ENCODE results near the gene LRP8. TPM values are rescaled to one million over a fixed set of nuclear protein-coding genes. Genes with fewer than 3 reads are reported as not detected.
A peak's percentile ranks its signal among the peaks of the same experiment; 100 is the strongest.

The LRP8 gene
- total and polyA plus RNA-seq, 2 of the 4 experiments (the other 2 are of a cell fraction): 12.0 to 12.1 TPM

GRCh38 chr1:53317646-53318539 lies 10.0 kb downstream of the LRP8 start (continued):
- TF ChIP-seq FOS (IDR thresholded peaks at IDR 0.05; ENCODE audit: low read depth, low read length): no peak

- no peak overlapping the region for H2AK5ac ChIP-seq (ENCODE audit: low read depth, low read length)
- no peak overlapping the region for H3K9ac ChIP-seq (ENCODE audit: low read depth, low read length)
- no peaks in the 10 kb centered on the region for H3K9me1 ChIP-seq (ENCODE audit: insufficient read depth, low read length)
- DNase-seq (no peak), ATAC-seq (ENCODE audit: low read depth) (peak; percentile 12; the same call in 1 of the 2 replicates)
- H3K27me3 ChIP-seq (ENCODE audit: control insufficient read depth, insufficient read depth, low read length): no peaks in the 10 kb centered on the region
- H3K18ac ChIP-seq (ENCODE audit: low read depth, low read length): no peak overlapping the region
- ChIA-PET POLR2A (ENCODE audit: unreplicated experiment) (no interaction called here), CTCF (interaction anchor here (0.6 kb wide), 1 partner anchor 871 kb away, joined by 3 read pairs; no protein-coding TSS in a partner anchor)
- H3K4me1 ChIP-seq (ENCODE audit: control insufficient read depth, insufficient read depth, low read length): peaks cover 4% of the 10 kb centered on the region; the same call in 1 of the 2 replicates
- TF ChIP-seq MAZ (IDR thresholded peaks at IDR 0.05; ENCODE audit: borderline replicate concordance, low read depth, low read length) (no peak), POLR2A (IDR thresholded peaks at IDR 0.05; ENCODE audit: low read depth, low read length) (no peak), BHLHE40 (IDR thresholded peaks at IDR 0.05; ENCODE audit: low read depth, low read length) (no peak), SMC3 (IDR thresholded peaks at IDR 0.05; ENCODE audit: low read depth, low read length) (no peak), FOS (IDR thresholded peaks at IDR 0.05; ENCODE audit: low read depth, low read length) (no peak), CEBPB (IDR thresholded peaks at IDR 0.05; ENCODE audit: low read depth, low read length) (no peak), RCOR1 (IDR thresholded peaks at IDR 0.05; ENCODE audit: insufficient replicate concordance, low read length) (no peak), NFE2L2 (IDR thresholded peaks at IDR 0.05; ENCODE audit: low read depth, low read length) (no peak), CHD1 (IDR thresholded peaks at IDR 0.05; ENCODE audit: low read depth, low read length) (no peak)
- in situ Hi-C loops (cut with MboI; ENCODE audit: low sequenced_read_pairs): no loop called here
- H3K14ac ChIP-seq (replicated peaks; ENCODE audit: low read depth, low read length): no peak overlapping the region
- H2BK15ac ChIP-seq (ENCODE audit: low read depth, low read length): no peak overlapping the region
- WGBS, 2 experiments (ENCODE audit: extremely low coverage in 2 of 2, insufficient read length in 1 of 2): 32% methylated on average over 3 of the region's 17 CpGs; no CpG with 5 or more reads in 1 of the 2 experiments
- H3K4ac ChIP-seq (ENCODE audit: low read depth, low read length): no peak overlapping the region
- H3K4me3 ChIP-seq (ENCODE audit: insufficient read depth, low read depth, low read length): no peak overlapping the region
- no peak overlapping the region for H2BK5ac ChIP-seq (ENCODE audit: low read depth, low read length, poor library complexity, severe bottlenecking)
- H4K91ac ChIP-seq (ENCODE audit: insufficient read depth, low read depth, low read length): no peak overlapping the region
- no TSS peak for BruUV-seq (replicated peaks)
- no peak overlapping the region for H3K4me2 ChIP-seq (ENCODE audit: low read depth, low read length)
- no peak overlapping the region for H3K56ac ChIP-seq (ENCODE audit: extremely low read depth, insufficient read depth, low read length)
- no peaks in the 10 kb centered on the region for H3K36me3 ChIP-seq (ENCODE audit: control insufficient read depth, insufficient read depth, low read length)
- H2BK20ac ChIP-seq (ENCODE audit: low read depth, low read length): no peak overlapping the region
- no peak overlapping the region for H4K5ac ChIP-seq (ENCODE audit: low read depth, low read length)
- intact Hi-C loops (cut with micrococcal nuclease): no loop called here
- H3K27ac ChIP-seq (ENCODE audit: insufficient read depth, low read length): no peak overlapping the region
- H4K20me1 ChIP-seq (ENCODE audit: insufficient read depth, low read length): no peaks in the 10 kb centered on the region; the same call in 1 of the 2 replicates
- no peaks in the 10 kb centered on the region for H3K9me3 ChIP-seq (ENCODE audit: control insufficient read depth, insufficient read depth, low read length)
- dilution Hi-C loops (cut with HindIII; ENCODE audit: low sequenced_read_pairs, unreplicated experiment): no loop called here
- H2BK120ac ChIP-seq (ENCODE audit: low read depth, low read length): no peak overlapping the region
- no peak overlapping the region for H3K23ac ChIP-seq (ENCODE audit: low read depth, low read length)
- no peak overlapping the region for H4K8ac ChIP-seq (ENCODE audit: low read depth in 2 of 2, low read length in 2 of 2)
- peaks cover 3% of the 10 kb centered on the region in 2 experiments; a peak in 1 of 4 replicates for H3K79me1 ChIP-seq (ENCODE audit: low read depth in 1 of 2, low read length in 2 of 2)
- H2AFZ ChIP-seq (replicated peaks; ENCODE audit: low read length, poor library complexity): peak overlapping the region; percentile 22
- peak overlapping the region; percentile 15 for H2AK9ac ChIP-seq (replicated peaks; ENCODE audit: low read depth, low read length, poor library complexity)
Observed at GRCh38 chr1:53316766-53317581, 10.9 kb downstream of the LRP8 start.

Data from IMR-90 (cell line).